ENCODE measurements around the gene POR.
"Not testable (repeated sequence)": the region's sequence is repeated elsewhere in the genome, so short reads cannot be mapped to it uniquely, and the experiment has no call there.

The POR gene

GRCh38 chr7:75887669-75888369 is 27.1 kb upstream of the POR start:
- no peak overlapping the region for H3K4me3 ChIP-seq (replicated peaks; ENCODE audit: low read depth, low read length)
- TF ChIP-seq CTCF (IDR thresholded peaks at IDR 0.05; ENCODE audit: low read length, missing control alignments): no peak
- no peak for DNase-seq (ENCODE audit: low read depth)

GRCh38 chr7:75888464-75889222 is 26.3 kb upstream of the POR start:
- DNase-seq (ENCODE audit: low read depth): no peak
- H3K4me3 ChIP-seq (replicated peaks; ENCODE audit: low read depth, low read length): no peak overlapping the region

GRCh38 chr7:75889223-75889825 is 25.6 kb upstream of the POR start:
- no peak for TF ChIP-seq CTCF (IDR thresholded peaks at IDR 0.05; ENCODE audit: low read length, missing control alignments)
- DNase-seq (ENCODE audit: low read depth): no peak
- H3K4me3 ChIP-seq (replicated peaks; ENCODE audit: low read depth, low read length): no peak overlapping the region

More at GRCh38 chr7:75888464-75889222, 26.3 kb upstream of the POR start:
- no peak for TF ChIP-seq CTCF (IDR thresholded peaks at IDR 0.05; ENCODE audit: low read length, missing control alignments)

GRCh38 chr7:75889826-75890225 is 25.1 kb upstream of the POR start:
- no peak overlapping the region for H3K4me3 ChIP-seq (replicated peaks; ENCODE audit: low read depth, low read length)
- no peak for TF ChIP-seq CTCF (IDR thresholded peaks at IDR 0.05; ENCODE audit: low read length, missing control alignments)
- no peak for DNase-seq (ENCODE audit: low read depth)

GRCh38 chr7:75891237-75891636 is 23.7 kb upstream of the POR start:
- not testable (repeated sequence) for H3K4me3 ChIP-seq (replicated peaks; ENCODE audit: low read depth, low read length); DNase-seq (ENCODE audit: low read depth)

- no peak overlapping the region for H3K4me3 ChIP-seq (replicated peaks; ENCODE audit: low read depth, low read length)
- TF ChIP-seq CTCF (IDR thresholded peaks at IDR 0.05; ENCODE audit: low read length, missing control alignments): no peak
- no peak for DNase-seq (ENCODE audit: low read depth)
These were observed 23.0 kb upstream of the POR start for GRCh38 chr7:75891815-75892411.

- DNase-seq (ENCODE audit: low read depth): peak; percentile 63
- TF ChIP-seq CTCF (IDR thresholded peaks at IDR 0.05; ENCODE audit: low read length, missing control alignments): no peak
- H3K4me3 ChIP-seq (replicated peaks; ENCODE audit: low read depth, low read length): no peak overlapping the region
These were observed 22.2 kb upstream of the POR start for GRCh38 chr7:75892634-75893272.

Measured in fibroblast of pulmonary artery (primary cell).